GM18505 (cell line): ENCODE results near the gene RNF4.
A peak's percentile ranks its signal among the peaks of the same experiment; 100 is the strongest.
"Not testable (repeated sequence)": the region's sequence is repeated elsewhere in the genome, so short reads cannot be mapped to it uniquely, and the experiment has no call there.

Source experiments
- ATAC-seq: cut with Tn5 transposase; IDR thresholded peaks from one replicate; pipeline ENCODE4 v1.9.1; 2021; ENCODE audit not compliant: unreplicated experiment
- POLR2A ChIP-seq: IDR thresholded peaks from 4 replicates; pipeline ENCODE4 v1.6.1; 2011; ENCODE audit warnings: borderline replicate concordance; ENCODE audit not compliant: insufficient read depth, insufficient read length; ENCODE audit errors: extremely low read depth

The RNF4 gene, protein sequence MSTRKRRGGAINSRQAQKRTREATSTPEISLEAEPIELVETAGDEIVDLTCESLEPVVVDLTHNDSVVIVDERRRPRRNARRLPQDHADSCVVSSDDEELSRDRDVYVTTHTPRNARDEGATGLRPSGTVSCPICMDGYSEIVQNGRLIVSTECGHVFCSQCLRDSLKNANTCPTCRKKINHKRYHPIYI

DNA sequence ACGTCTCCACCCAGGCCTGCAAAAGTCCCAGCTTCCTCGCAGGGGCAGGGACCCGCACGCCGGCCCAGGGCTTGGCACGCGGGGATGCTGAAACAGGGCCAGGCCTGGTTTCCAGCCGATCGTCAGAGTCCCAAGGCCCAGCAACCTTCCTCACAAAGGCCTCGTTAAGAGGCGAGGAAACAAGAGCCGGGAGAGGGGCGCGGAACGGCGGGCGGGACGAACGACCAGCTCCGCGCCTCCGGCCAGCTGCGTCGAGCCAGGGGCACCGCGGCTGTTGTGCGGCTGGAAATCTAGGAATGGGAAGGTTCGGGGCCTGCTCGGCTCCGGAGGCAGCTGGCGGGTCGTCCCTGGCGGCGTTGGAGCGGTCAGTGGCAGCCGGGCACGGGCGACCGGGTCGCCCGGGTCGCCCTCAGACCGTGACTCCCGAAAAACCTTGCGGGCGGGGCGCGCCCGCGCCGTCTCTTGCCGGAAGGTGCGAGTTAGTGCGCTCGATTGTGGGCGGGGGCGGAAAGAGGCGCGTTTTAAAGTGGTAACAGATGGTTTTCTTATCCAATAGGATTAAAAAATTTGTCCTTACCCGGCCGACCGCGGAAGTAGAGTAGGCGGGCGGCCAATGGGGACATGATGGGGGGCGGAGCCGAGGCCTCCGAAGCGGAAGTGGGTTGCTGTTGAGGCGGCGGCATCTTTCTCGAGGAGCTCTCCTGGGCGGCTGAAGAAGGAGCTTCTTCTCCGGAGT, at the start of gene RNF4:
RNF4 (plus strand) TSS at position 651 of the 736 bp plus-strand sequence. CDS start 21,388 bp downstream, outside the sequence.
- TF ChIP-seq POLR2A = peak; percentile 85
- ATAC-seq = peak; percentile 75

DNA sequence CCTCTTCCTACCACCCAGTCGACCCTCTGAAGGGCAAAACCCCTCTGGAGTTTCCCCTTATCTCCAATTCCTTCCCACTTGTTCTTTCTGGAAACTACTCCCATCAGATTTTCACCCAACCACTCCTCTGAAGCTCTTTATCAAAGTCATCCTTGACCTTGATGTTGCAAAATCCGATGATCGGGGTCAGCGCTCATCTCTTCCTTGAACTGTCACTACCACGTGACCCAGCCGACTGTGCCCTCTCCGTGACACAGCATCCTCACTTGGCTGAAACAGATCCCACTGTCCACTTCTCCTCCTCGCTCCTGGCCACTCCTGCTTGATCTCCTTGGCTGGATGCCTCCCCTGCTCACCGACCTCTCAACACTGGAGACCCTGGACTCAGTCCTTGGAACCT, 49.1 kb upstream of the RNF4 start:
- ATAC-seq = no peak
- TF ChIP-seq POLR2A = no peak

DNA sequence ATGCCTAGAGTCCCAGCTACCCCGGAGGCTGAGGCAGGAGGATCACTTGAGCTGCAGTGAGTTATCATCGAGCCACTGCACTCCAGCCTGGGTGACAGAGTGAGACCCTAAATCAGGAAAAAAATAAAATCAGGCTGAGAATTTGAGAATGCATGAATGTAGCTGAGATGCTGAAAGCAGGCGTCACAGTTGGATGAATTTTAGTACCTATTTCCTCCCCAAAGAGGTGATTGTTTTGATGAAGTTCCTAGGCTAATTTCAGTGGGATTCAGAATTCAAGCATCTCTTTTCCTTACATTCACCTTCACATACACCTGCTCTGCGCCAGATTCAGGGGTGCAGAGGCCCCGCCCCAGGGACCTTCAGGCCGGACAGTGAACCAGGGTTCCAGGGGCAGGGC, 47.0 kb upstream of the RNF4 start:
- no peak for ATAC-seq
- TF ChIP-seq POLR2A = no peak

DNA sequence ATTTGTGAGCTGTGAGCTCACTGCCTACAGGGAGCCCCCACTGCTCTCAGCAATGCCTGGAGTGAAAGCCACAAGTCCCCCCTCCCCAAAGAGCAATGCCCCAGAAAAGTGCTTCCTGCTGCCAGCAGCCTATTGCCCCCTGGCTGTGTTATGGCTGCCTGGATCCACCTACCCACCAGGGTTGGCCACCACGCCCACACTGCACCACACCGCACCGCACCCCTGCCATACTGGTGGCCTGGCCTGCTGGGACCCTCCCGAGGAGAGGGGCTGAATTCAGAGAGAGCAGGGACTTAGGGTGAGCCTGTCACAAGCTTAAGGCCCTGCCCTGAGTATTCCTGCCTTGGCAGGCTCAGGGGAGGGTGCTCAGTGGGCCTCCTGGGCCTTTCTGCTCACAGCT, 45.8 kb upstream of the RNF4 start:
- no peak for ATAC-seq
- no peak for TF ChIP-seq POLR2A

DNA sequence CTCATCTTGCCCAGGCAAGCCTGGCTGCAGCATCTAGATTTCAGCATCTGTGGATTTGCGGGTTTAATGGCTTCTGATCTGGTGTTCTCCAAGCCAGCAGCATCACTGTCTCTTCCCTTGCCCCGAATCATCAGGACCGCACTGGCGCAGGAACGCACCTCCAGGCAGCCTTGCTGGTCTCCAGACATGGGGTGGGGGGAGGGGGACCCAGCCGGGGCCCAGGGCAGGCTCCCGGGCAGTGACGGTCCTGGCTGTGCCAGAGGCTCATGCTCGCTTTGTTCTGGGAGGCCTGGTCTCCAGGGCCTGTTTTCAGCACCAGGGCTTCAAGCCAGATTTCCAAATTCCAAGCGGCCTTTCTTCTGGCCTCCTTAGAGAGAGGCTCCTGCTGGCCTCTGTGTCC, 45.2 kb upstream of the RNF4 start:
- TF ChIP-seq POLR2A = no peak
- no peak for ATAC-seq

DNA sequence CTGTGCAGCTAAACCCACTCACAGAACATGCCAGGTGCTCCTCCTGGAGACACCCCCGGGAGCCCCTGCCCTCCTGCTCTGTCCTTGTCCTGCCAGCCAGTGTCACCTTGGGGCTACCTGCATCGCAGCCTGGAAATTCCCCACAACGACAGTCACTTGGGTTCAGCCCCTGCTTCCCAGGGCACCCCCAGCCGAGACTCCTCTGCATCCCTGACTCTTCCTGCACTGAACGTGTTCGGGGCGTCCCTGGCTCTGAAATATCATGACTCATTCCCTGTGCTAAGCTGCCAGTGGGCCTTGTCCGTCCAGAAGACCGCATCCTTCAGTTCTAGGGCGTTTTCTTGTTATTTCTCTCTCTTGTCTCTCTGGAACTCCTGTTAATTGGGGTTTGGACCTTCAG, 44.3 kb upstream of the RNF4 start:
- ATAC-seq = no peak
- no peak for TF ChIP-seq POLR2A

DNA sequence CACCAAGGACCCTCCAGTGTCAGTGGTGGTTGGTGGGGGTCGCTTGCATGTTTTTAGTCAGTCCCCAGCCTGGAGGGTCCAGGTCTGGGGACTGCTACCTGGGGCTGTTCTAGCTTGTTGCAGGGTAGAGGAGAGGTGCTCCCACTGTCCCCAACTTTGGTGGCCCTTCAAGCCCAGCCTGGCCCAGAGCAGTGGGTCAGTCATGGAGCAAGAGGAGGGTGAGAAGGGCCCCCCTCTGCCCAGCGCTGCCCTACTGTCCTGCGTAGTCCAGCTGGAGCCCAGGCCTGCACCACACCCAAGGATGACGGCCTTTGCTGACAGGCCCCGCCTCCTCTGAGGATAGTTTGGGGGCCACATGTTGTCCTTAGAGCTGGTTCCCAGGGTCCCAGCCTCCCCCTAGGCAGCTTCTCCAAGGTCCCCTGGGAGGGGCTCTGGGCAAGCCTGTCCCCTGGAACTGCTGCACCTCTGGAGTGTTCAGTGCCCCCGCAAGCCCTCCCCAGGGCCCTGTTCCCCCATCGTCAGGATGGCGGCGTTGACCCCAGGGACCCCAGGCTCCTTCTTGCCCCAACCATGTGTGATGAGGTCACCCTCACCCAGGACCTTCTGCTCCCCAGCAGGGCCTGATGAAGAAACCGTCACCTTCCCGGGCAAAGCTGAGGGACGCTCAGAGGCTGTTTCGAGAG, 43.4 kb upstream of the RNF4 start:
- TF ChIP-seq POLR2A = no peak
- ATAC-seq = no peak

- TF ChIP-seq POLR2A = no peak
- no peak for ATAC-seq
These were observed 42.9 kb upstream of the RNF4 start for GRCh38 chr4:2426069-2426397.

GRCh38 chr4:2426711-2427275, 42.1 kb upstream of the RNF4 start:
- no peak for ATAC-seq
- no peak for TF ChIP-seq POLR2A

GRCh38 chr4:2427383-2428334, 41.2 kb upstream of the RNF4 start:
- ATAC-seq = no peak

GRCh38 chr4:2428496-2429213, 40.3 kb upstream of the RNF4 start:
- TF ChIP-seq POLR2A = no peak
- ATAC-seq = no peak

More at GRCh38 chr4:2427383-2428334, 41.2 kb upstream of the RNF4 start:
- TF ChIP-seq POLR2A = no peak

- not testable (repeated sequence) for ATAC-seq
These were observed 38.8 kb upstream of the RNF4 start for GRCh38 chr4:2429945-2430757.

GRCh38 chr4:2432004-2432403, 36.9 kb upstream of the RNF4 start:
- TF ChIP-seq POLR2A = no peak
- no peak for ATAC-seq
